ENCODE data around the gene UBAC2.

UBAC2 gene

GRCh38 chr13:99418103-99418842, 217.6 kb downstream of the UBAC2 start:
- DNase-seq (ENCODE audit: low read depth): no peak

GRCh38 chr13:99418843-99419140, 218.1 kb downstream of the UBAC2 start:
- no peak for DNase-seq (ENCODE audit: low read depth)

- no peak for DNase-seq (ENCODE audit: low read depth)
Observed at GRCh38 chr13:99419591-99420243, 219.1 kb downstream of the UBAC2 start.

- DNase-seq (ENCODE audit: low read depth): no peak
Observed at GRCh38 chr13:99421271-99421670, 220.6 kb downstream of the UBAC2 start.

DNA sequence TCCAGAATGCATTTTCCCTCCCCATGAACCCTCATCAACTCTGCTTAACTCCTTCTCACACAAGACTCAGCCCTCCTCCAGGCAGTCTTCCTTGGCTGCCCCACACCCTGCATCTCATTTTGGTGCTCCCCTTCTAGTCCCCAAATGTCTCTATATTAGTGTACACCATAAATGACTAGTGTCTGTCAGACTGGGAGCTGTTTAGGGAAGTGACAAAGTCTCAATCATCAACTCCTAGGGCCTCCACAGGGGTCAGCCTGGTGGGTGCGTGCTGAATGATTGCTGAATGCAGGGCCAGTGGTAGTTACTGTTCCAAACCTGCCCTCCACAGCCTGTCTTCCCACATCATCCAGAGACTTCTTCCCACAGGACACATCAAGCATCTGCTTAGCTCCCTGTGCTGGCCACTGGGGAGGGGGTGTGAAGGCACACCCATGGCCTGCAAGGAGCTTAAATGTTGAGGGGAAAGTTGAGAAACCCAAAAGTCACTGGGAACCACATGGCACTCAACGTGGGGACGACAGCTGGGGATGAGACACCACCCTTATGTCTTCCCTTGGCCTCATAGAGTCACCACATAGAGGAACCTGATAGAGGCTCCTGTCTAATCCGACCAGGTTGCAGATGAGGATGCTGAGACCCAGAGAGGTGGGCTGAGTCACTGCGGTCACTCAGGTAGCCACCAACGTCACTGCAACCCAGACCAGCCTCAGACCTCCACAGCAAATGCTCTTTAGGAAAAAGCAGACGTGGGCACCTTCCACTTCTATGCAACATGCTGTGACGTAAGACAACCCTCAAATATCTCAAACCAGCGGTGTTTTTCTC, 221.3 kb downstream of the UBAC2 start:
- DNase-seq (ENCODE audit: low read depth): no peak

DNA sequence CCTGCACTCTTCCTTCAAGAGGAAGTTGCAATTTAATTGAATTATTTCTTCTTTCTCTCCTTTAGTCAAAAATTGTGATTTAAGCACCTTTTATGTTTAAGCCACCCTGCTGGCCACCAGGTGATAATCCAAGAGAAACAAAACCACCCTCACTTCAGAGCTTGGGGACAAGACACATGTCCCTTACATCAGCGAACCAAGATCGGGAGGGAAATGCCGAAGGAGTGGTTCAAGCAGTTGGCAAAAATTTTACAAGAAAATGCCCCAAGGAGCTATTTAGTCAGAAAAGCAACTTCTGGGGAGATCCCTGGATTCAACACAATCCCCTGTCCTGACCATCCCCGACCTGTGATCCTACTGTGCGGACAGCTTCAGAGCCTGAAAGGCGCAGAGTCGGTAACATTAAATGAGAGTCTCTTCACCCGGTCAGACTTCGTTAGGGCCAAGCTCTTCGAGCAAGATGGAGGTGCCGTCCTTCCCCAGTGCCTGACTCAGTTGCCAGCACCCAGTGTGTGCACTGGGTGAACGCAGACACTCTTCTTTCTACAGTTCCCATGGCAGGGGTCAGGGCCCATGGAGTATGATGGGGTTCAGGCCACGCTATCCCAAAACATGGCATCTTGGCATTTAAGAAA, 222.0 kb downstream of the UBAC2 start:
- DNase-seq (ENCODE audit: low read depth): no peak

DNA sequence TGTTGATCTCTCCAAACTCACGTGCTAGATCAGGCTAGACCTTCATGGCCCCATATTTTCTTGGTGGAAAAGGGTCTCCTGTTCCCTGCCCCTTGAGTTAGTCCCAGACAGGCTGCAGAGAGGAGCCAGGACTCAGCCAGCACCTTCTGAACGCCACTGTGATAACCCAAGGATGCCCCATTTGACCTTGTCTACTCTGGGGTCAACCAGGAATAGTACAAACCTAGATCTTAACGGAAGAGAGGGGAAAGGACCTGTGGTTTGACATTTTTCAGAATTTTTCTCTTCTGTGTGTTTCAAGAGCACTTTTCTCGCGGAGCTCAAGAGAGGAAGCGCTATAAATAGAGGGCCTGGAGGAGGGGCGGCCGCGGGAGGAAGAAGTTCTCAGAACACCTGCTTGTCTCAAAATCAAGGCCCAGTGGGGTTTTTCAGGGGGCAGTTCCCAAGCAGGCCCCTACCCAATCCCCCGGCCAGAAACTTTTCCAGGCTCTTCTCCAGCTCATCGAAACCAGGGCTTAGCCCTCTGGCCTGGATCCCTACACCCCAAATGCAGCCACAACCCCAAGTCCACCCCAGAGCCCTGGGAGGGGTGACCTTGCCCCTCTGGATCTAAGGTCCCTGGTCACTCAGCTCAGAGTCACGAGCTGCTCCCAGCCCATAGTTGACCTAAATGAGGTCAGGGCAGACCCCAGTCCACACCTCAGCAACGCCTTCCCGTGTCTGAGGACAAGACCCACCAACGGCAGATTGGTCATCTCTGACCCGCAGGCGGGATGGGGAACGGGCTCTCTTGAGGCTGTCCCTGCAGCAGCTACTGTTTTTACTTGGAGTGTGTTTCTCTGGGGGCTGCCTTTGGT, 225.1 kb downstream of the UBAC2 start:
- DNase-seq (ENCODE audit: low read depth): no peak

DNA sequence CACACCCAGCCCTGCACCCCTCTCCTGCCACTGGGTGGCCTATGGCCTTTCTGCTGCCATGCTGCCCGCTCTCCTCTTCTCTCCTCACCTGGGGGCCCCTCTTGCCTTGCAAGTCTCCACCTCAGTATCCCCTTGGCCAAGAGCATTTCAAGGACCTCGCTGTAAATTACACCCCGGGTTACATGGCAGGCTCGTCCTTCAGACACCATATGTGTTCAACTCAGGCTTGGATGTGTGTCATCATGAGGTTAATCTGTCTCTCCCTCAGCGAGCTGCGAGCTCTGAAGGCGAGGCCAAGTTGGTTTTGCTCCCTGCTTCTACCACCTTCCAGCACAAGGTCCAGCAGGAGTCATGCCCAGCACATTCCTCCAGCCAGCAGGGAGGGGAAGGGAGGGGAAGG, 225.8 kb downstream of the UBAC2 start:
- DNase-seq (ENCODE audit: low read depth): no peak

DNA sequence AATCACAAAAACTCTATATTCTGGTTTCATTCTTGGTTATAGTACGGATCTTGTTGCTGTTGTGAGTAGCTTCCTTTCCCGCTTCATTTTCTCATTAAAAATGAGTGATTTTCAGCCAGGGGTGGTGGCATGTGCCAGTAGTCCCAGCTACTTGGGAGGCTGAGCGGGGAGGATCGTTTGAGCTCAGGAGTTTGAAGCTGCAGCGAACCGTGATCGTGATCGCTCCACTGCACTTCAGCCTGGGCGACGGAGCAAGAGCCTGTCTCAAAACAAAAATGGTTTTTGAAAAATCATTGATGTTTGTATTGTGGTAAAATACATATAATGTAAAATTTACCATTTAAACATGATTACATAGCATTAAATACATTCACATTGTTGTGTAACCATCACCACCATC, 229.0 kb downstream of the UBAC2 start:
- DNase-seq (ENCODE audit: low read depth): no peak

DNA sequence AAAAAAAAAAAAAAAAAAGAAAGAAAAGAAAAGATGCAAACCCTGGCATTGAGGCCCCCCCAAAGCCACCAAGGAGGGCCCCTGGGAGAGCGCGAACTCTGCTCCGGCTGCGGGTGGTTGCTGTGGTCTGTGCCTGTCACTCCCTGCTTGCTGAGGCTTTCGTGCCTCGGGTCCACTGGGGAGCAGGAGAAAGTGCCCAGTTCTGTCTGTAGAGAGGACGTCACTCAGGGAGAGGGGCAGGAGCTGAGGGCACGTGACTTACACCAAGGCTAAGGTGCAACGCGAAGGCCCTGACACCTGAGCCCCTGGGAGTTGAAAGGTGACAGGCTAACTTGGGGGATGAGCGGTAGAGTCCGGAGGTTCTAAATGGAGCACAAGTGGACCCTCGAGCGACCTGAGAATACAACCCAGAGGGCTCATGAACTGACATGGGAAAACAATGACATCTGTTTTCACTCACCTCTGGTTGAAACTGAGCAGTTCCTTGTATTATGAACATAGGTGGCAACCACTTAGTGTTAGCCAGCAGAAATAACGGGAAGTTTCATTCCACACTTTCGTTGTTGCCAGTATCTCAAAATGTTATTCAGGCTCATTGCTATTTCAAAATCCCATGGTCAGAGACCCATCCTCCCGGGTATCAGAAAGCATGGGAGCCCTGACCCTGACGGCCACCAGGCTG, 231.4 kb downstream of the UBAC2 start:
- DNase-seq (ENCODE audit: low read depth): no peak

- DNase-seq (ENCODE audit: low read depth): no peak
Observed at GRCh38 chr13:99432609-99433542, 232.2 kb downstream of the UBAC2 start.

- DNase-seq (ENCODE audit: low read depth): no peak
Observed at GRCh38 chr13:99433543-99434075, 233.0 kb downstream of the UBAC2 start.

DNA sequence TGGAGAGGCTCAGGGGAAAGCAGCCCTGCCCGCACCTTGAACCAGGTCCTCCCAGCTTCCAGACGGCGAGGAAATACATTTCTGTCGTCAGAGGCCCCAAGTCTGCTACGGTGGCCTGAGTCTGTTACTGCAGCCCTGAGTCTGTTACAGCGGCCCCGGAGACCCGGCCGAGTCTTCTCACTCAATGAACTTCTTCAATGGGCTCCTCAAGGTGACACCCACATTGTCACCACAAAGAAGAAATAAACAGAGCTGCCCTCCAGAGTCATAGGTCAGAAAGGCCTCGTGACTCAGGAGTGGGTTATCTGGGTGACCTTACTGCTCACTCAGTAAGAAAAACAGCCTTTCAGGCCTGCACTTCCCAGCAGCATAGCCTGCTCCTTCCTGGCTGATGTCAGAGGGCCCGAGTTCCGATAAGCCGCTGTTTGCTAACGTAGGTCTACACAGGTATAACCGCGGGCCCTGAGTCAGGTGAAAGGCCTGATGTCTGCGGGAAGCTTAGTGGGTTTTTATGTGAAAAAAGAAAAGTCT, 233.7 kb downstream of the UBAC2 start:
- DNase-seq (ENCODE audit: low read depth): no peak

DNA sequence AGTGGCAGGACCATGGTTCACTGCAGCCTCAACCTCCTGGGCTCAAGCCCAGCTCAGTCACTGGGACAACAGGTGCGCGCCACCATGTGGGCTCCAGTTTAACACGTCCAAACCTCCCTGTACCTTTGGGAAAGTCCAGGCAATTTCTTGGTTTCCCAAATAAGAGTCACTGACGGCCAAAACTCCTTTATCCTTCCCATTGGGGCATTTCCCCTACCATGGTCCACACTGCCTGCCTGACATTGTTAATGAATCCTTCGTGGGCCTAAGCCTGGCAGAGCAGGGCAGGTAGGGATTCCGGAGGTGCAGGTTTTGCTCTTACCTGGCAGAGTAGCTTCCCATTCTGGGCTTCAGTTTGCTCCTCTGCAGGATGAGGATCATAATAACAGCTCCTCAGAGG, 234.5 kb downstream of the UBAC2 start:
- DNase-seq (ENCODE audit: low read depth): no peak

GRCh38 chr13:99435998-99436397, 235.3 kb downstream of the UBAC2 start:
- no peak for DNase-seq (ENCODE audit: low read depth)
